Measurements from ENCODE around the gene SNCA. TPM values are rescaled to one million over a fixed set of nuclear protein-coding genes. Genes with fewer than 3 reads are reported as not detected.

The SNCA gene
- total RNA-seq, 4 donors from 2014 or later = 18.7 to 67.4 (median 32.5) TPM

- intact Hi-C loops (cut with DNase I; ENCODE audit: low total_unique reads) = no loop called here
- Histone ChIP-seq H3K9me3 (no peaks in the 10 kb centered on the region), H3K4me3 (no peak overlapping the region), H3K36me3 (no peaks in the 10 kb centered on the region), H3K27ac (no peak overlapping the region), H3K27me3 (no peaks in the 10 kb centered on the region), H3K4me1 (no peaks in the 10 kb centered on the region)
- DNase-seq = no peak
- TF ChIP-seq POLR2A (IDR thresholded peaks at IDR 0.05) (no peak), CTCF (IDR thresholded peaks at IDR 0.05) (no peak)
Measured at GRCh38 chr4:89847571-89848325, 10.8 kb upstream of the SNCA start.

- H3K27me3 ChIP-seq = no peaks in the 10 kb centered on the region
- intact Hi-C loops (cut with DNase I; ENCODE audit: low total_unique reads) = no loop called here
- no peaks in the 10 kb centered on the region for H3K36me3 ChIP-seq
- no peak overlapping the region for H3K4me3 ChIP-seq
- no peak overlapping the region for H3K27ac ChIP-seq
- no peak for DNase-seq
- TF ChIP-seq CTCF (IDR thresholded peaks at IDR 0.05) (no peak), POLR2A (IDR thresholded peaks at IDR 0.05) (no peak)
- no peaks in the 10 kb centered on the region for H3K4me1 ChIP-seq
- H3K9me3 ChIP-seq = no peaks in the 10 kb centered on the region
Measured at GRCh38 chr4:89839558-89839957, 2.6 kb upstream of the SNCA start.

GRCh38 chr4:89837993-89838390, 1.0 kb upstream of the SNCA start:
- H3K4me3 ChIP-seq = peak overlapping the region; percentile 47 to 62
- no peaks in the 10 kb centered on the region for H3K4me1 ChIP-seq
- intact Hi-C loops (cut with DNase I; ENCODE audit: low total_unique reads) = no loop called here
- H3K9me3 ChIP-seq = no peaks in the 10 kb centered on the region
- no peaks in the 10 kb centered on the region for H3K27me3 ChIP-seq
- H3K27ac ChIP-seq = peak overlapping the region; percentile 83 to 84
- H3K36me3 ChIP-seq = no peaks in the 10 kb centered on the region
- no peak for DNase-seq
- TF ChIP-seq POLR2A (IDR thresholded peaks at IDR 0.05) (no peak), CTCF (IDR thresholded peaks at IDR 0.05) (no peak)

GRCh38 chr4:89837385-89837992, 528 bp upstream of the SNCA start:
- H3K9me3 ChIP-seq = no peaks in the 10 kb centered on the region
- peak overlapping the region; percentile 83 to 84 for H3K27ac ChIP-seq
- H3K4me1 ChIP-seq = no peaks in the 10 kb centered on the region
- TF ChIP-seq CTCF (IDR thresholded peaks at IDR 0.05) (no peak), POLR2A (IDR thresholded peaks at IDR 0.05) (no peak)
- H3K4me3 ChIP-seq = peak overlapping the region; percentile 47 to 62
- H3K27me3 ChIP-seq = no peaks in the 10 kb centered on the region
- intact Hi-C loops (cut with DNase I; ENCODE audit: low total_unique reads) = no loop called here
- DNase-seq = peak in 1 of 2 donors; percentile 25
- H3K36me3 ChIP-seq = no peaks in the 10 kb centered on the region

- Histone ChIP-seq H3K4me3 (peak overlapping the region; percentile 47 to 62), H3K4me1 (no peaks in the 10 kb centered on the region), H3K36me3 (no peaks in the 10 kb centered on the region), H3K9me3 (no peaks in the 10 kb centered on the region), H3K27ac (peak overlapping the region; percentile 83 to 84), H3K27me3 (no peaks in the 10 kb centered on the region)
- TF ChIP-seq CTCF (IDR thresholded peaks at IDR 0.05) = no peak
- TF ChIP-seq POLR2A (IDR thresholded peaks at IDR 0.05) = no peak
- intact Hi-C loops (cut with DNase I; ENCODE audit: low total_unique reads) = no loop called here
- DNase-seq = peak; percentile 24 to 29
Measured at GRCh38 chr4:89836031-89836745, 773 bp downstream of the SNCA start.
